Lower lobe of right lung (tissue), 2 donors: ENCODE data around the gene PHF12. TPM values are rescaled to one million over a fixed set of nuclear protein-coding genes. Genes with fewer than 3 reads are reported as not detected.

Experiments
- ATAC-seq, 2 donors: fragments of 200-7000 bp; cut with Tn5 transposase; one replicate each; pipeline ENCODE4 v1.9.1; 2020 to 2022; ENCODE audit warnings: mild to moderate bottlenecking in 2 of 2, moderate library complexity in 2 of 2
- DNase-seq: peaks from one replicate; pipeline ENCODE4 v3.0.0-alpha.2; 2020
- H3K27ac ChIP-seq: fragments of 200-600 bp; one replicate; pipeline ENCODE4 v1.8.0; 2022
- H3K27me3 ChIP-seq: fragments of 200-600 bp; one replicate; pipeline ENCODE4 v1.8.0; 2022; ENCODE audit warnings: low read depth
- H3K36me3 ChIP-seq: fragments of 200-600 bp; one replicate; pipeline ENCODE4 v1.8.0; 2022; ENCODE audit warnings: mild to moderate bottlenecking
- H3K4me1 ChIP-seq: fragments of 200-600 bp; one replicate; pipeline ENCODE4 v1.8.0; 2022
- H3K4me3 ChIP-seq: fragments of 200-600 bp; one replicate; pipeline ENCODE4 v1.8.0; 2022; ENCODE audit warnings: mild to moderate bottlenecking
- H3K9me3 ChIP-seq: fragments of 200-600 bp; one replicate; pipeline ENCODE4 v1.8.0; 2022
- CTCF ChIP-seq: fragments of 200-600 bp; IDR thresholded peaks from one replicate; pipeline ENCODE4 v1.8.0; 2022; ENCODE audit warnings: antibody characterized with exemption, mild to moderate bottlenecking
- intact Hi-C: fragments of 100-400 bp; cut with DNase I; formaldehyde crosslinking; loops from one replicate; pipeline ENCODE4 v1.11.0; 2022
- total RNA-seq: library from RNA; stranded (reverse); fragmentation: NEBNext Ultra II Directional; extraction: Animal tissue kit (Norgen Biotek cat#: 25700); gene quantifications from one replicate; pipeline ENCODE4 v1.2.1, GENCODE V29; 2021
- donor health status: DM: no; HTN: yes; CAD: no; lungs with severe emphysema.

The PHF12 gene
- total RNA-seq, 1 donor from 2014 or later: 36.2 TPM

- no peak overlapping the region for H3K27ac ChIP-seq
- H3K36me3 ChIP-seq: no peaks in the 10 kb centered on the region
- H3K27me3 ChIP-seq: no peaks in the 10 kb centered on the region
- ATAC-seq: no peak
- no peak for TF ChIP-seq CTCF
- no peaks in the 10 kb centered on the region for H3K9me3 ChIP-seq
- no peak overlapping the region for H3K4me3 ChIP-seq
- DNase-seq: no peak
- H3K4me1 ChIP-seq: peaks cover 13% of the 10 kb centered on the region
- intact Hi-C loops: loop anchor here (5.0 kb wide), 1 partner anchor 143 kb away; no protein-coding TSS in a partner anchor
Measured at GRCh38 chr17:28968914-28969295, 17.6 kb upstream of the PHF12 start.

GRCh38 chr17:28968231-28968913, 17.1 kb upstream of the PHF12 start:
- Histone ChIP-seq H3K9me3 (no peaks in the 10 kb centered on the region), H3K4me1 (peaks cover 7% of the 10 kb centered on the region), H3K36me3 (no peaks in the 10 kb centered on the region), H3K27ac (no peak overlapping the region), H3K27me3 (no peaks in the 10 kb centered on the region), H3K4me3 (no peak overlapping the region)
- intact Hi-C loops: loop anchor here (5.0 kb wide), 1 partner anchor 144 kb away; no protein-coding TSS in a partner anchor
- no peak for DNase-seq
- no peak for TF ChIP-seq CTCF
- no peak for ATAC-seq

GRCh38 chr17:28967221-28968135, 16.2 kb upstream of the PHF12 start:
- no peak for TF ChIP-seq CTCF
- DNase-seq (peak; percentile 42), ATAC-seq (peak in 1 of 2 donors; percentile 51)
- Histone ChIP-seq H3K27ac (no peak overlapping the region), H3K4me3 (no peak overlapping the region), H3K9me3 (no peaks in the 10 kb centered on the region), H3K4me1 (peaks cover 6% of the 10 kb centered on the region), H3K36me3 (no peaks in the 10 kb centered on the region), H3K27me3 (no peaks in the 10 kb centered on the region)
- intact Hi-C loops: loop anchor here (5.0 kb wide), 1 partner anchor 145 kb away; no protein-coding TSS in a partner anchor

GRCh38 chr17:28963841-28964240, 12.5 kb upstream of the PHF12 start:
- intact Hi-C loops: no loop called here
- ATAC-seq: no peak
- DNase-seq: no peak

More at GRCh38 chr17:28963841-28964240, 12.5 kb upstream of the PHF12 start:
- H3K27ac ChIP-seq: no peak overlapping the region
- TF ChIP-seq CTCF: no peak
- H3K4me3 ChIP-seq: no peak overlapping the region
- no peaks in the 10 kb centered on the region for H3K4me1 ChIP-seq
- no peaks in the 10 kb centered on the region for H3K27me3 ChIP-seq
- H3K36me3 ChIP-seq: no peaks in the 10 kb centered on the region
- no peaks in the 10 kb centered on the region for H3K9me3 ChIP-seq
